ENCODE results near the gene NEDD8. TPM values are rescaled to one million over a fixed set of nuclear protein-coding genes. Genes with fewer than 3 reads are reported as not detected.

Gene NEDD8
- total RNA-seq, result 300 and 324 TPM in 2 replicates

DNA sequence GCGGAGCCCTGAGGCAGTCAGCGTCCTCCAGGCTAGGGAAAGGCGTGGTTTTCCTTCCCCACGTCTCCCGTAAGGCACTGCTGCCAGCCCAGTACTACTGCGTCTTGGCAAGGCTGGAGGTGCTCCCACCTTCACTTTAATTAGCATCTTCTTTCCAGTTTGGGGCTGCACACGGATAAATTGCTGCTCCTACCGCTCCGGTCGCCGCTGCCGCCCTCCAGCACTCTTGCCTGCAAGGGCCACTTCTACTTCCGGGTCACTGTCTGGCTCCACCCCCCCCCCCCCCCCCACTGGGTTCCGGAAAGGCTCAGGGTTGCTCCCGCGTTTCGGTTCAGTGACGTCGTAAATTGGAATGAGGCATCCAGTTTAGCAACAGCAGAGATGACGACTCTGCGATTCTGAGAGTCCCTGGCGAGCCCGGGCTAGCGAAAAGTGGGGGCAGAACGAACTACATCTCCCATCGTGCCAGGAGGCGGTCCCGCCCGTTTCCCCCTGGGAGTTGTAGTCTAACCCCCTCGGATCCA, at the start of gene NEDD8:
Gene NEDD8 (minus strand): TSS at position 247 of the 524 bp plus-strand sequence. CDS start 100 bp downstream, at position 147.

DNA sequence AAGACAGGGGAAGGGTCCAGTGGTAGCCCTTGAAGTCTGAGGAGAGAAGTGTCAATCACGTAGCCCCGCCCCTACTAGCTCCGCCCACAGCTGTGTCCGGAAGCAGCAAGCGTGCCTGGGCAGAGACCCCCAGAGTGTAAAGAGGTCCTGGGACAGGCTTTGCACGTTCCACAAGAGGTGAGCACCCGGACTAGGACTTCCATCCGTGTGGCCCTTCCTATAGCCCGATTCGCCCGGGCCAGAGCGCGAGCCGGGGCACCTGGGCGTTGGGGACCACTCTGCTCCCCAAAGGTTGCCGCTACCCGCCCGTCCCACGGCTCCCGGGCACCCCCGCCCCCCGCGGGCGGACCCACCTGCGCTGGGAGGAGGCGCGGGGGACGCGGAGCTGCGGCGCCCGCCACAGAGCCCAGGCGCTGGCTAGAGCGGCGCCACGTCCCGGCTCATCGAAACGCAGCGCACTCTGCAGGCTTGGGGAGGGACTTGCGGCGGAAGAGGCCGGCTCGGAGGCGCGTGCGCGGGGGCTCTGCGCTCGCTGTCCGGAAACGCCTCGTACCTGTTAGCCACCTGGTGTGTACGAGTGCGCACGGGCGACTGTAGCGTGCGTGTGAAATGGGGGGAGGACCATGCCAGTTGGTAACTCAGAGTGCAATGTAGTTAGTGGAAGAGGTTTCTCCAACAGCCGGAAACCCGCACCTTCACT, 39.1 kb upstream of the NEDD8 start, which contains the start of gene RABGGTA:
Gene RABGGTA (minus strand): TSS at position 464 of the 700 bp plus-strand sequence. CDS start 482 bp downstream, outside the sequence.

DNA sequence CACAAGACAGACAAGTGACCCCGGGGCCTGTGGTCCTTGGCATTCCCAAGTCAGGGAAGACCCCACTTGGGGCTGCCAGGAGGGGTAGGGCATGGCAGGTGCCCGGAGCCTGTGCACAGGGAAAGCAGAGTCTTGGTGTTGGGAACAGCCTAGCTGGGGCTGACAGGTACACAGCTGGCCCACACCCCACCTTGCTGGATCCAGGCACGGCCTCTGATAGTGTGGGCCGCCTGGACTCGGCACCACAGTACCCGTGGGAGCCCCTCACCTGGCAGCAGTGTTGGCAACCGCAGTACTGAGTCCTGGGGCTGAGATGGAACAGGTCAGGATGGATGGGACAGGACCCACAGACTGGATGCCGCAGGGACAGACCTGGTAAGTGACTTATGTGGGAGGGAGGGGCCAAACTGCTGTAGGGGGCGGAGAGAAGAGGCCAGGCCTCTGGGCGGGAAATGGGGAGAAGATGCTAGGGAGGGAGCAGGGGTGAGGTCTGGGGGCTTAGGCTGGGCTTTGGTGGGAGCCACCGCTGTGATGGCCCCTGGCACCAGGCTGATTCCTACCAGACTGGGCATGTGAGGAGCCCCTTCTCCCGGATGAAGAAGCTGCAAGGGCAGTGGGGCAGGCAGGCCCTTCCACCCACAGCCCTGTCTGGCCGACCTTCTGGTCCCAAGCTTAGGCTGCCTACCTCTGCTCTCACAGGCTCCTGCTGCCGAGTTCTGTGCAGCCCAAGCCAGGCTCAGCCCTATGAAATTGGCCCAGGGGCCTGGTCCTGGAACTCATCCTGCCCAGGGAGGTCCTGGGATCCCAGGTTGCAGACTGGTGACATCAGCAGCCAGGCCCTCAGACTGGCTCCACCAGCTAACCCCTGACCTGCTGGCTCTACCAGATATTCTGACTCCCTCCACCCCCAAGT, 30.9 kb upstream of the NEDD8 start, which contains the start of gene TGM1:
Gene TGM1 (minus strand): TSS at position 357 of the 913 bp plus-strand sequence. CDS start 825 bp downstream, outside the sequence.

DNA sequence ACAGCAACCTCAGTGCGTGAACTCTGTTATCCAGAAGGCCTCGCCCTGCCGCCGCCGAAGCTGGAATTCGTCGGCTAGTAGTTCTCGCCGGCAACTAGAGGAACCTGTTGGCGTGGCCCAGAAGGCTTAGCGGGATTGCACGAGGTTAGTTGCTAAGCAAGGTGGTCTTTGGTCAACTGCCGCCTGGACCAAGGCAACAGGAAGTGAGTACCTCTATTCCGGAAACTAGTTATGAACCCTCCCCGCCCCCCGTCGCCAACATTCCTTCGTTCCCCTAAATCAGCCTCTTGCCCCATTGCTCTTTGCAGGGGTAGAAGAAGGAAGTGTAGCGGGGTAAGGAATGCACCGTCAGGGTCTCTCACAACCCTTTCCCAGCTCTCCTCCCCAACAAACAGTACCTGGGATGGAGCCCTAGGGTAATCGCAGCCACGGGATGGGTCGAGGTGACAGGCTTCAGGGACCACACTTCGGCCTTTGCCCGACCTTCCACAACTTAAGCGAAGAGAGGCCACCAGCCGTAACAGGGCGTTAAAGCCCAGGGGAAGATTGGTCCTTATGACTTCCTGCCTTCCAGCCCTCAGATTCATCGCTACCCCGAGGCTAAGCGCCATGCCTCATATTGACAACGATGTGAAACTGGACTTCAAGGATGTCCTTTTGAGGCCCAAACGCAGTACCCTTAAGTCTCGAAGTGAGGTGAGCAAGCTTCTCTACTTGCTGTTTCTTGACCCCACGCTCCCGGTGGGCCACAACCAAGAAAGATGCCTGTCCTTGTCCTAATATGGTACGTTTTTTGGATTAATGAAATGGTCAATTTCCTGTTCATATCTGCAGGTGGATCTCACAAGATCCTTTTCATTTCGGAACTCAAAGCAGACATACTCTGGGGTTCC, 724 bp upstream of the NEDD8 start, which contains the start of gene GMPR2:
Gene GMPR2 (plus strand): TSS at position 285 of the 893 bp plus-strand sequence. CDS start 325 bp downstream, at position 610.

DNA sequence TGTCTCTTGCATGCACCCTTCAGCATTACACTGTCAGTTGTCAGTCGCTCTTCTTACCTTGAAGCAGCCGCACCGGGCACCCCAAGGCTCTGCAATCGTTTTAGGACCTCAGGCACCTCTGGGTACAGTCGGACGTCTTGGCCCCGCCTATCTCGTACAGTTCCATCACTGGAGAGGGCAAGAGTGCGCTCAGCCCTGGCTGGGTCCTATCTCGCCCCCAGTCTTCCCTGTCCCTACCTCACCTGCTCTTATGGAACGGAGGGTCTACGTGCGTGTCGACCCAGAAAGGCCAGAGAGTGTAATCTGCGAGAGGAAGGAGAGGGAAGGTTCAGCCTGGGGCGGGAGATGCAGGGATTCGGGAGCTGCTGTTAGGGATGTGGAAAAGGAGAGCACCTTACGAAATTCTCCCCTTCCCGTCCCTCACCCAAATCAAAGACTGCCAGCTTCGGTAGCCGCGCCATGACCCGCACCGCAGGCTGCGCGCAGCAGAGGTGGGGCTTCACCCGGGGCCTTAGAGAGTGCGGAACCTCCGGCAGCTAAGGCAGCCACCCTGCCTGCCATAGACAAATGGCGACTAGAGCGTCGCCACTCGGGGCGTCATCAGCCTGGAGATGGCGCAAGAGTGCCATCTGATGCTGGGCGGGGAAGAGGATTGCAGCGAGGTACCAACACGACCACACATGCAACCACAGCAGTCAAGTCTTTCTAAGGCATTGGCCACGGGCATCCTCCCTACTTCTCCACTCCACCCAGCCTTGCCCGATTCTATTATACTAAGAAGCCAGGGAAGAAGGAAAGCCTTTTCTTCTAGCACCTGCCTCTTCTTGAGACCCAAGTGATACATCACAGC, 16.4 kb downstream of the NEDD8 start, which contains the start of gene MDP1:
Gene MDP1 (minus strand): TSS at position 572 of the 850 bp plus-strand sequence. CDS start 111 bp downstream, at position 461.

DNA sequence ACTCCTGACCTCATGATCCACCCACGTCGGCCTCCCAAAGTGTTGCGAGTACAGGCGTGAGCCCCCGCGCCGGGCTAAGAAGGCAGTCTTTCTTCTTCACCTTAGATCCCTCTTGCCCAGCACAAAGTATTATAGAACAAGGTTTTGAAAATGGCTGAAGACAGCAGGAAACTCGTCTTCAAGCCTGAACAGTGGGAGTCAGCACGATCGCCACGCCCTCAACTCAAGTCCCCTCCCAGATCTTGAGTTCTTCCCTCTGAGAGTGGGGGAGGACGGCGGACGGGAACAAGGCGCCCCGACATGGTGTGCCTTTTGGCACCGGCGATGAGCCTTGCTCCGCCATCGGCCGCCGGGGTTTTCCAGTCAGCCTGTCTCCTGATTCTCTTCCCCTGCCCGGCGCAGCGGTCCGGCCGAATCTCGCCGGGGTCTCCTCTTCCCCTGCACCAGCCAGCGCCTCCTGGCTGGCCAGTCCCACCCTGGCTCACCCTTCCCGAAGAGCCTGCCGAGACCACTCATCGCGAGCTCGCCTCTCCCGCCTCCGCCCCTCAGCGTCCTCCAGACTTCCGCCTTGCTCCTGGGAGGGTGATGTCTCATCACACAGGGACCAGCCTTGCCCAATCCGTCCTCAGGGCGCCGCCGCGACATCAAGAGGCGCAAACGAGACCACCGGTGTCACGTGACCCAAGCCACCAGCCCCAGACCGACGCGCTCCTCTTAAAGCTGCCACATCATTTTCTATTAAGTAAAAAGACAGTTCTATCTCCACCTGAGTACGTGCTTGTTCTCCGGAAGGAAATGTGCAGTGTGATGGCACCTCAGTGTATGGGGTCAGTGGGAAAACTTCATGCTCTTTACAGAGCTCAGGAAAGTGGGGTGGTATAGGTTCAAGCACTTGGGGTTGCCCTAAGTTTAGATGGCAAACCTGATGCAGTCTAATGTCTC, 19.0 kb downstream of the NEDD8 start, which contains the start of gene CHMP4A:
Gene CHMP4A (minus strand): TSS at position 565 of the 942 bp plus-strand sequence. CDS start 49 bp downstream, at position 516.

DNA sequence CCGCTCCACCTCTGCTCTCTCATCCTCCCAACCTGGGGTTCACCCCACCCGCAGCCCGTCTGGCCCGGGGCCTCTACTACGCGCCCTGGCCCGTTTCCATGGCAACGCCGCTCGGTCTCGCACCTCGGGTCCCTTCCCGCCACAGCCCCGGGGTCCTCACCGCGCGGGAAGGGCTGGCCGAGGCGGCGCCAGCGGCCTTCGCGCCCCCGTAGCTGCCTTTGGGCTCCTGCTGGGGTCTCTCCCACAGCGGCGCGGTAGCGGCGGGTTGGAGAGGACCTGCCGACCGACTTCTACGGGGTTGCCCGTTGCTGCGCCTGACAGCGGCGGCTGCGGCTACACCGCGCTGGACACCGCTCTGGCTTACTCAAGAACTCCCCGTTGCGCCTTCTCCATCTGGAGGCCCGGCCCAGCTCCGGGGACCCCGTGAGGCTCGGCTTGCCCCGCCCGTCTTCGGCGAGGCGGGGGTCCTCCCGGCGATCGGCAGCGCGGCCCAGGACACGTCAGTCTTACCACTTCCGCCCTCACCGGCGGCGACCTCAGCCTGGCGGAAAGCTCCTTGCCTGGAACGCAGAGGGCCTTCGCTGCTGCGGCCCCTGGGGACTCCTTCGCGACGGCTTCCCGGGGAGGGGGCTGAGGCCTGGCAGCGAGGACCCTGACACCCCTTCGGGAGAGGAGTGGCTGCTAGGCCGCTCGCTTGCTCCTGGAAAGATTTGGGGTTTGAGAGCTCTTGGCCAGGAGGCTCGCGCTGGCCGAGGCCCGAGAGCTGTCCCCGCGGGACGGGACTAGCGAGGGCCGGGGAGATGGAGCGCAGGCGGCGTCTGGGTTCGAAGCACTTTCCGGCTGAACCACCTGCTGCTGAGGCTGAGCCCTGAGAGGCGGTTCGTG, 36.7 kb downstream of the NEDD8 start, which contains the start of gene TM9SF1:
Gene TM9SF1 (minus strand): TSS at position 256 of the 885 bp plus-strand sequence. CDS start 422 bp downstream, outside the sequence.

DNA sequence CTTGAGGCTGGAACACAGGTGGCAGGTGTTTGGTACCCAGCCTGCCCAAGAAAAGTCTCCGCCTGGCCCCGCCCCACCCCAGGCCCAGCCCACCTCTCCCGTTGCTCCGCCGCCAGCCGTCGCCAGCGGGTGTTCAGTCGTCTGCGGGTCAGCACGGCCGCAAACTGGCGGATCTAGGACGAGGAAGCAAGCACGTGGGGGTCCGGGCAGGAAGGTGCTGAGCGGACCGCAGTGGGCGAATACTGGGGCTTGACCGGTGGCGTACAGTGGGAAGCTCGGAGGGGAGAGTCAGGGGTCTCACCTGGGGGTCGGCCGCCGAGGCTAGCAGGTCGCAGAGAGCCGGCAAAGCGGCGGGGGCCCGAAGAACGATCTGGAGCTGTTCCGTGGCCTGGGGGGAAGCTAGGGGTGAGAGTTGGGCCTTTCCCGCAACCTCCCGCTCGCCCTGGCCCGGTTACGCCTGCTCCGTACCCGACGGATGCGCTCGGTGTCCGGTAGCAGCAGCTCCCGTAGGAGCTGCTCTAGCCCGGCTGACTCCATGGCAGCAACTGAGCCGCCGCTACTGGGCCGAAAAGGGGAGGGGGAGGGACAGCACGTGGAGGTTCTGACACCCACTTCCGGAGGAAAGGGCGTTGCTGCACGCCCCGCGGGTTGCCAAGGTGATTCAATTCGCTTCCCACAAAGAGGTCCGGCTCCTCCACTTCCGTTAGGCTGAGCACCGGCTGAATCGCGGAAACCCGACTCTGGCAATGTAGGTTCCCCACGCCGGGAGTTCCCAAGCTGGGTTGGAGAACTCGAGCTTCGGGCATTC, 43.7 kb downstream of the NEDD8 start, which contains the start of gene IPO4:
Gene IPO4 (minus strand): TSS at position 566 of the 808 bp plus-strand sequence. CDS start 29 bp downstream, at position 537.

DNA sequence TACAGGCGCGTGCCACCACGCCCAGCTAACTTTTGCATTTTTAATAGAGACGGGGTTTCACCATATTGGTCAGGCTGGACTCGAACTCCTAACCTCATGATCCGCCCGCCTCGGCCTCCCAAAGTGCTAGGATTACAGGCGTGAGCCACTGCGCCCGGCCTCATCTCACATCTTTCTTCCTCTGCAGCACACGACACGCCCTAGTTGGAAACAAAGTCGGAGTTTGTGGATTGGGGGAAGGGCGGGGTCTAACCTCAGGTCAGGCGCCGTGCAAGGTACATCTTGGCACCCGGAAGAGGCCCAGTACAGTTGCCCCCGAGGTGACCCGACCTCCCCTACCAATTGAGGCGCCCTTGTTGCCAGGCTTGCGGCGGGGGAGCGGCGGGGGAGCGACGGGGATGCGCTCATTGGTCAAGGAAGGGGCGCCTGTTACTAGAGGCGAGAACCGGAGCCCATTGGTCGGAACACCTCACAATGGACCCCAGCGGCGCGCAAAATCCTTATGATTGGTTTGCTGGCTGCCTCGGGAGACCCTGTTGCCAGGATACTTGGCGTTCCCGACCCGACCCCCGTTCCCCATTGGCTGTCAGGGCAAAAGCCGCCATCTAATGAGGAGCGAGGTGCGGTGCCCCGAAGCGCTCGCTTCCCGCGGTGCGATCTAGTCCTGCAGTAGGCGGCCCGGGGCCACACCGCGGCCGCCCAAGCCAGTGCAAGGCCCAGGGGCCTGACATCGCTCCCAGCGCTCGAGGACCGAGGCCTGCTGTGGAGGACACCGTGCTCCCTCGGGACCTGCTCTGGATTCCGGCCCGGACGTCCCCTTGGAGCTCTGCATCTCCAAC, 60.5 kb downstream of the NEDD8 start, which contains the start of gene REC8:
Gene REC8 (plus strand): TSS at position 659 of the 839 bp plus-strand sequence. CDS start 473 bp downstream, outside the sequence.

Other genes starting within 250 kb of the NEDD8 start
- gene DHRS4L2, start 243.4 kb downstream of the NEDD8 start, total RNA-seq, result 9.2 and 18.4 TPM in 2 replicates
- gene CARMIL3, start 180.4 kb downstream of the NEDD8 start, total RNA-seq, result under 0.01 TPM in 1 of 2 replicates, not detected in the other
- gene CPNE6, start 160.8 kb downstream of the NEDD8 start, total RNA-seq, result not detected in 2 replicates
- gene PCK2, start 138.1 kb downstream of the NEDD8 start, total RNA-seq, result 8.6 and 10.2 TPM in 2 replicates
- gene DCAF11, start 117.6 kb downstream of the NEDD8 start, total RNA-seq, result 63.2 and 68.4 TPM in 2 replicates
- gene NRL, start 117.4 kb downstream of the NEDD8 start, total RNA-seq, result 0.75 and 0.79 TPM in 2 replicates
- gene FITM1, start 101.7 kb downstream of the NEDD8 start, total RNA-seq, result 0.13 and 0.19 TPM in 2 replicates
- gene PSME1, start 96.2 kb downstream of the NEDD8 start, total RNA-seq, result 97.5 and 122 TPM in 2 replicates
- gene EMC9, start 90.8 kb downstream of the NEDD8 start, total RNA-seq, result 19.2 and 29.5 TPM in 2 replicates
- 114 and 116 TPM in 2 replicates for gene PSME2, start 85.8 kb downstream of the NEDD8 start, total RNA-seq
- 31.8 and 33.7 TPM in 2 replicates for gene RNF31, start 84.9 kb downstream of the NEDD8 start, total RNA-seq
- 102 and 108 TPM in 2 replicates for gene IRF9, start 71.1 kb downstream of the NEDD8 start, total RNA-seq
- gene REC8, start 60.3 kb downstream of the NEDD8 start, total RNA-seq, result 0.66 and 1.4 TPM in 2 replicates
- gene IPO4, start 43.6 kb downstream of the NEDD8 start, total RNA-seq, result 32.3 and 46.9 TPM in 2 replicates
- 52.8 and 58.4 TPM in 2 replicates for gene TM9SF1, start 36.9 kb downstream of the NEDD8 start, total RNA-seq
- 0.19 TPM in 1 of 2 replicates, not detected in the other for gene TSSK4, start 26.7 kb downstream of the NEDD8 start, total RNA-seq
- 25.6 and 31.3 TPM in 2 replicates for gene CHMP4A, start 18.9 kb downstream of the NEDD8 start, total RNA-seq
- gene MDP1, start 16.3 kb downstream of the NEDD8 start, total RNA-seq, result 17.4 and 21.1 TPM in 2 replicates
- gene GMPR2, start 562 bp upstream of the NEDD8 start, total RNA-seq, result 93.1 and 102 TPM in 2 replicates
- gene TINF2, start 10.3 kb upstream of the NEDD8 start, total RNA-seq, result 51.5 and 55.1 TPM in 2 replicates
- 0.25 and 0.40 TPM in 2 replicates for gene TGM1, start 30.8 kb upstream of the NEDD8 start, total RNA-seq
- 20.0 and 21.7 TPM in 2 replicates for gene RABGGTA, start 39.2 kb upstream of the NEDD8 start, total RNA-seq
- 14.5 and 20.0 TPM in 2 replicates for gene DHRS1, start 67.4 kb upstream of the NEDD8 start, total RNA-seq
- gene NOP9, start 67.5 kb upstream of the NEDD8 start, total RNA-seq, result 16.8 and 22.3 TPM in 2 replicates
- 0.68 and 1.1 TPM in 2 replicates for gene CIDEB, start 75.6 kb upstream of the NEDD8 start, total RNA-seq
- 2.0 and 2.6 TPM in 2 replicates for gene LTB4R2, start 77.8 kb upstream of the NEDD8 start, total RNA-seq
- gene LTB4R, start 79.1 kb upstream of the NEDD8 start, total RNA-seq, result 0.75 and 1.1 TPM in 2 replicates
- 2.6 and 2.9 TPM in 2 replicates for gene ADCY4, start 102.7 kb upstream of the NEDD8 start, total RNA-seq
- gene RIPK3, start 107.6 kb upstream of the NEDD8 start, total RNA-seq, result 0.19 and 0.40 TPM in 2 replicates
- 32.8 and 34.5 TPM in 2 replicates for gene NFATC4, start 135.8 kb upstream of the NEDD8 start, total RNA-seq
- gene NYNRIN, start 166.6 kb upstream of the NEDD8 start, total RNA-seq, result 4.1 and 6.5 TPM in 2 replicates
- 3.0 and 4.5 TPM in 2 replicates for gene CBLN3, start 197.3 kb upstream of the NEDD8 start, total RNA-seq
- 48.1 and 48.2 TPM in 2 replicates for gene KHNYN, start 197.6 kb upstream of the NEDD8 start, total RNA-seq
- 10.1 and 15.1 TPM in 2 replicates for gene SDR39U1, start 210.4 kb upstream of the NEDD8 start, total RNA-seq

Data from aortic smooth muscle cell (primary cell).